Gastrocnemius medialis (tissue), 4 donors: ENCODE results near the gene SNAI1.

Experiments
- POLR2A ChIP-seq, 2 donors: fragments of 450-650 bp; IDR thresholded peaks; one replicate each; pipeline ENCODE4 v1.6.1; 2017; ENCODE audit warnings: antibody characterized with exemption in 2 of 2, mild to moderate bottlenecking in 2 of 2, moderate library complexity in 2 of 2
- TF ChIP-seq, protein P1 (sequence below), 5 experiments: fragments of 450-650 bp in 3 of 5; fragments of 200-600 bp in 2 of 5; sonication (generic) in 2 of 5; IDR thresholded peaks in 4 of 5; conservative IDR thresholded peaks in 1 of 5; 1 replicate in 4 of 5; 2 replicates in 1 of 5; pipeline ENCODE4 v1.5.1; 2016 to 2019; ENCODE audit warnings: antibody characterized with exemption in 5 of 5, mild to moderate bottlenecking in 3 of 5, moderate library complexity in 3 of 5

DNA sequence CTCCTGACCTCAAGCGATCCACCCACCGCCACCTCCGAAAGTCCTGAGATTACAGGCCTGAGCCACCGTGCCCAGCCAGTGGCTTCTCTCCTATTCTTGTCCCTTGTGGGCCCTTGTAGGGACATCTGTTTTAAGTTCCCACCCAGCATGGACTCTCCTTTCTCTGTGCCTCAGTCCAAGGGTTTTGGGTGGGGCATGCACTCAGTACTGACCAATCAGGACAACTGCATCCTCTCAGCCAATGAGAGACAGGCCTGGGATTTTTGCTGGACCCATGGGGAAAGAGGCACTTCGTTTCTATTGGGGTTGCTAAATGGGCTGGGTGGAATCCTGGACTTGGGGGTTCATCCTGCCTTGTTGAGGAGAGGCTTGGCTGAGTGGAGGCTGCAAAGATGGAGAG lies 34.4 kb downstream of the SNAI1 start:
- TF ChIP-seq, protein P1, sequence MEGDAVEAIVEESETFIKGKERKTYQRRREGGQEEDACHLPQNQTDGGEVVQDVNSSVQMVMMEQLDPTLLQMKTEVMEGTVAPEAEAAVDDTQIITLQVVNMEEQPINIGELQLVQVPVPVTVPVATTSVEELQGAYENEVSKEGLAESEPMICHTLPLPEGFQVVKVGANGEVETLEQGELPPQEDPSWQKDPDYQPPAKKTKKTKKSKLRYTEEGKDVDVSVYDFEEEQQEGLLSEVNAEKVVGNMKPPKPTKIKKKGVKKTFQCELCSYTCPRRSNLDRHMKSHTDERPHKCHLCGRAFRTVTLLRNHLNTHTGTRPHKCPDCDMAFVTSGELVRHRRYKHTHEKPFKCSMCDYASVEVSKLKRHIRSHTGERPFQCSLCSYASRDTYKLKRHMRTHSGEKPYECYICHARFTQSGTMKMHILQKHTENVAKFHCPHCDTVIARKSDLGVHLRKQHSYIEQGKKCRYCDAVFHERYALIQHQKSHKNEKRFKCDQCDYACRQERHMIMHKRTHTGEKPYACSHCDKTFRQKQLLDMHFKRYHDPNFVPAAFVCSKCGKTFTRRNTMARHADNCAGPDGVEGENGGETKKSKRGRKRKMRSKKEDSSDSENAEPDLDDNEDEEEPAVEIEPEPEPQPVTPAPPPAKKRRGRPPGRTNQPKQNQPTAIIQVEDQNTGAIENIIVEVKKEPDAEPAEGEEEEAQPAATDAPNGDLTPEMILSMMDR (IDR thresholded peaks at IDR 0.05 in 4 of 5, conservative IDR thresholded peaks at IDR 0.05 in 1 of 5), result no peak
- no peak for TF ChIP-seq POLR2A (IDR thresholded peaks at IDR 0.05)
